ACC112 (cell line): ENCODE measurements around the gene PLCB4.
"Not testable (repeated sequence)": the region's sequence is repeated elsewhere in the genome, so short reads cannot be mapped to it uniquely, and the experiment has no call there.

Experiments
- H2AFZ ChIP-seq: fragments of 200-600 bp; sonication (generic); one replicate; pipeline ENCODE4 v1.6.0; 2017; ENCODE audit warnings: antibody characterized with exemption, low read length; ENCODE audit not compliant: unreplicated experiment
- H3K27ac ChIP-seq: fragments of 200-600 bp; sonication (generic); 2 replicates; pipeline ENCODE4 v1.5.1; 2014; ENCODE audit warnings: low read depth, mild to moderate bottlenecking, antibody characterized with exemption, low read length, moderate library complexity
- H3K27me3 ChIP-seq: fragments of 200-600 bp; sonication (generic); 2 replicates; pipeline ENCODE4 v1.6.1; 2014; ENCODE audit warnings: mild to moderate bottlenecking, antibody characterized with exemption, low read length, moderate library complexity, mixed read lengths; ENCODE audit not compliant: insufficient read depth
- H3K36me3 ChIP-seq: fragments of 200-600 bp; sonication (generic); 2 replicates; pipeline ENCODE4 v1.6.1; 2016; ENCODE audit warnings: mild to moderate bottlenecking, antibody characterized with exemption, low read length, moderate library complexity, mixed read lengths; ENCODE audit not compliant: insufficient read depth
- H3K4me1 ChIP-seq: fragments of 200-600 bp; sonication (generic); one replicate; pipeline ENCODE4 v1.6.1; 2016; ENCODE audit warnings: low read length, mixed read lengths; ENCODE audit not compliant: insufficient read depth, unreplicated experiment, control insufficient read depth
- H3K4me3 ChIP-seq: fragments of 200-600 bp; sonication (generic); 2 replicates; pipeline ENCODE4 v1.5.1; 2014; ENCODE audit warnings: mild to moderate bottlenecking, low read depth, low read length
- H3K79me2 ChIP-seq: fragments of 200-600 bp; sonication (generic); one replicate; pipeline ENCODE4 v1.6.0; 2016; ENCODE audit warnings: low read length; ENCODE audit not compliant: control insufficient read depth, unreplicated experiment, insufficient read depth

Gene PLCB4

DNA sequence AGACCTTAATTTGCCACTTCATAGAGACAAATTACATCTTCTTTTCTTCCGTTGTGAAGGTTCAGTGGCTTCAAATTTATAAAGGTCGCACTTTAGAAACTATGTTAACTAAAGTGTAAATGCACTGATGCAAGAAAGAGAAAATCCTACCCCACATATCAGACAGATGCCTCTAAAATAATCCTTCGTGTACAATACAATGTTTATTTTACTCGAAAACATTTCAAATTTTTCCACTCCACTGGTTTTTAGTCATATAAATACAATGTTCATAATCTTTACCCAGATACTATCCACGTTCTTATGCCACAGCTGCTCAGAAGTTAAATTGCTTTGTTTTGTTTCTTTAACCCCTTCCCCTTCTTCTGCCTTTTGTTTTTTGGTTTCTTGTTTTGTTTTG lies 305.2 kb downstream of the PLCB4 start:
- Histone ChIP-seq H2AFZ (no peak overlapping the region), H3K27me3 (no peaks in the 10 kb centered on the region), H3K27ac (no peak overlapping the region), H3K4me3 (no peak overlapping the region), H3K79me2 (no peaks in the 10 kb centered on the region), H3K36me3 (no peaks in the 10 kb centered on the region), H3K4me1 (no peaks in the 10 kb centered on the region)

DNA sequence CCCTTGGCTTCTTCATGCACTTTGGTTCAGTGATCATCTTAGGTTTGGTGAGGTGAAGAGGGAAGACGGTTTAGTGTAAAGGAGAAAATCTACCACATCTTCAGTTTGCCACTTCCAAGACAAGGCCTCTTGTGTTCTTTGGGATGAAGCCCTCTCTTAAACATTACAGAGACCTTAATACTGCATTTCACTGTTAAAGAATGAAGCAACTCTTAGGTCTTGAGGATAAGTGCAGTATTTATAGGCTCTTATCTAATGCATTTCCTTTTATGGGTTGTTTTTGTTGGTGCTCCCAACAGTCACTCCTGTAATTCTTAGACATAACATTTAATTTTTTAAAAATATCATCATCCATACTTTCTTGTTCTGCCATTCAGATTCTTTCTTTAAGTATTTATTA lies 305.6 kb downstream of the PLCB4 start:
- no peak overlapping the region for H3K27ac ChIP-seq

DNA sequence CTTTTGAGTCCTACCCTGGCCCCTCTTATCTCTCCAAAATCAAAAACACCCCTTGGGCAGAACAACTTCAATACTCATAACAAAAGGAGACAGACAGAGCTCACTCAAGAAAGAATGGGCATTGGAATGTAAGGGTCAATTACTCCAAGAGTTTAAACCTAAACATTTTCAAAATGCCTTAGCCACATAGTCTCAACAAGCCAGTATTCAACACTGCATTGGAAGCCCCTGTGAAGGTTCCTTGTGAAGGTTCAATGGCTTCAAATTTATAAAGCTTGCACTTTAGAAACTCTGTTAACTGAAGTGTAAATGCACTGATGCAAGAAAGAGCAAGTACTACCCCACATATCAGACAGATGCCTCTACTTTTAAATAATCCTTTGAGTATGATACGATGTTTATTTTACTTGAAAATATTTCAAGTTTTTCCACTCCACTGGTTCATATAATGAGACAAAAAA lies 306.4 kb downstream of the PLCB4 start:
- H3K4me3 ChIP-seq = no peak overlapping the region
- H3K79me2 ChIP-seq = no peaks in the 10 kb centered on the region
- no peak overlapping the region for H3K27ac ChIP-seq
- H3K27me3 ChIP-seq = no peaks in the 10 kb centered on the region
- H2AFZ ChIP-seq = no peak overlapping the region
- no peaks in the 10 kb centered on the region for H3K4me1 ChIP-seq
- H3K36me3 ChIP-seq = no peaks in the 10 kb centered on the region

More for the DNA sequence above, 305.6 kb downstream of the PLCB4 start:
- Histone ChIP-seq H3K27me3 (no peaks in the 10 kb centered on the region), H2AFZ (no peak overlapping the region), H3K4me1 (no peaks in the 10 kb centered on the region), H3K79me2 (no peaks in the 10 kb centered on the region), H3K4me3 (no peak overlapping the region), H3K36me3 (no peaks in the 10 kb centered on the region)

DNA sequence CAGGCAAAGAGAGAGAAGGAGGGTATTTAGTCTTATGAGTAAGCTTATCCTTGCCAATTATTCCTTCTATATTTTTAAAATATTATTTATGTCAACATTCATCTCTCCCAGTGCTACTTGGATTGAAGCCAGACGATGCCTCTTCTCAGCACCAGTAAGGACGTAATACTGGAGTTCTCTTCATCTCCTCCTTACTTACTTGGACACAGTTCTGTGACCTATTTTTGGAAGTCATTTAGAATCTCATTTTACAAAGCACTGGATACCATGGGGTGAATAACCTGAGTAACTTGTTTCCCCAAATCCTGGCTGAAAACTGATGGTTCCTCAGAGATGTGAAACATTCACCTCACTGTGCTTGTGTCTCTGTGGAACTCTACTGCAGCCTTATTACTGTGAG lies 308.1 kb downstream of the PLCB4 start:
- Histone ChIP-seq H2AFZ (no peak overlapping the region), H3K4me3 (no peak overlapping the region), H3K36me3 (no peaks in the 10 kb centered on the region), H3K27ac (no peak overlapping the region), H3K4me1 (no peaks in the 10 kb centered on the region), H3K79me2 (no peaks in the 10 kb centered on the region), H3K27me3 (no peaks in the 10 kb centered on the region)

GRCh38 chr20:9385345-9386310 lies 316.7 kb downstream of the PLCB4 start:
- not testable (repeated sequence) for H3K27ac ChIP-seq, H3K36me3 ChIP-seq, H3K79me2 ChIP-seq, H3K27me3 ChIP-seq, H3K4me1 ChIP-seq, H2AFZ ChIP-seq, H3K4me3 ChIP-seq

- H3K27ac ChIP-seq = no peak overlapping the region
- no peaks in the 10 kb centered on the region for H3K36me3 ChIP-seq
- H3K4me3 ChIP-seq = no peak overlapping the region
- no peaks in the 10 kb centered on the region for H3K4me1 ChIP-seq
- H2AFZ ChIP-seq = no peak overlapping the region
- H3K27me3 ChIP-seq = no peaks in the 10 kb centered on the region
- H3K79me2 ChIP-seq = no peaks in the 10 kb centered on the region
Observed at GRCh38 chr20:9388160-9388812, 319.4 kb downstream of the PLCB4 start.

DNA sequence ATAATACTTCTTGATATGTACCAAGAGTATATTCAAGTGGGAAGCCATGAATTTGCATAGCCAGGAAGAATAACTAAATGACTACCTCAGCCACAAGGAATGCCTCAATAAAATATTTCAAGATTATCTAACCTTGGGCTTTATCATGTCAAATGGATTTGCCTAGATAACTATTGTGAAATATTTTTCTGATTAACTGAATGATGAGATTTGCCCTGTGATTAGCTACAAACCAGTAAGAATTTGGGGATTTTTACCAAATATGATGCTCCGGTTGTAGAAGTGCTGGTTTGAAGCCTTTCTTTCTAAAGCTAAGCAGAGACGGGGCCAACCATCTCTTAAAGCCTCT lies 319.9 kb downstream of the PLCB4 start:
- H2AFZ ChIP-seq = no peak overlapping the region
- peaks cover 3% of the 10 kb centered on the region for H3K4me1 ChIP-seq
- no peaks in the 10 kb centered on the region for H3K27me3 ChIP-seq
- H3K4me3 ChIP-seq = no peak overlapping the region
- no peak overlapping the region for H3K27ac ChIP-seq
- H3K79me2 ChIP-seq = no peaks in the 10 kb centered on the region
- H3K36me3 ChIP-seq = no peaks in the 10 kb centered on the region

DNA sequence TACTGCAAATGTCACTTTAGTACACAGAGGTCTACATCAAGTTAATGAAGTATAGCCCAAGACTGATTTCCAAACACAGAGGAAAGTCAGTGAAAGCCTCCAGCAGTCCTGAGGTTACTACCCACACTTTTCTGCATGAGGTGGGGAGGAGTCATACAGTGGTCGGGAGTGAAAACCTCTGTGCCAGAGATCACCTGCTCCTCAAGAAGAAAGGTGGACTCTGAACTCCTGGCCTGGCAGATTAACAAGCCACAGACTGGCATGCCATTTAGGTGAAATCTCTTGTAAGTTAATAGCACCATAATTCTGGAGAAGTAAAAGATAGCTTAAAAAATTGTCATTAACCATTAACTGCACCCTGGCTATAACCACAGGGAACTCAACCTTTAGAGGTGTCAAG lies 320.5 kb downstream of the PLCB4 start:
- Histone ChIP-seq H3K4me3 (no peak overlapping the region), H3K27me3 (no peaks in the 10 kb centered on the region), H3K27ac (no peak overlapping the region), H3K36me3 (no peaks in the 10 kb centered on the region), H2AFZ (no peak overlapping the region), H3K79me2 (no peaks in the 10 kb centered on the region), H3K4me1 (peaks cover 3% of the 10 kb centered on the region)

GRCh38 chr20:9390441-9390840 lies 321.6 kb downstream of the PLCB4 start:
- Histone ChIP-seq H3K36me3 (no peaks in the 10 kb centered on the region), H3K27ac (no peak overlapping the region), H3K4me3 (no peak overlapping the region), H3K4me1 (peaks cover 3% of the 10 kb centered on the region), H3K79me2 (no peaks in the 10 kb centered on the region), H3K27me3 (no peaks in the 10 kb centered on the region), H2AFZ (no peak overlapping the region)

DNA sequence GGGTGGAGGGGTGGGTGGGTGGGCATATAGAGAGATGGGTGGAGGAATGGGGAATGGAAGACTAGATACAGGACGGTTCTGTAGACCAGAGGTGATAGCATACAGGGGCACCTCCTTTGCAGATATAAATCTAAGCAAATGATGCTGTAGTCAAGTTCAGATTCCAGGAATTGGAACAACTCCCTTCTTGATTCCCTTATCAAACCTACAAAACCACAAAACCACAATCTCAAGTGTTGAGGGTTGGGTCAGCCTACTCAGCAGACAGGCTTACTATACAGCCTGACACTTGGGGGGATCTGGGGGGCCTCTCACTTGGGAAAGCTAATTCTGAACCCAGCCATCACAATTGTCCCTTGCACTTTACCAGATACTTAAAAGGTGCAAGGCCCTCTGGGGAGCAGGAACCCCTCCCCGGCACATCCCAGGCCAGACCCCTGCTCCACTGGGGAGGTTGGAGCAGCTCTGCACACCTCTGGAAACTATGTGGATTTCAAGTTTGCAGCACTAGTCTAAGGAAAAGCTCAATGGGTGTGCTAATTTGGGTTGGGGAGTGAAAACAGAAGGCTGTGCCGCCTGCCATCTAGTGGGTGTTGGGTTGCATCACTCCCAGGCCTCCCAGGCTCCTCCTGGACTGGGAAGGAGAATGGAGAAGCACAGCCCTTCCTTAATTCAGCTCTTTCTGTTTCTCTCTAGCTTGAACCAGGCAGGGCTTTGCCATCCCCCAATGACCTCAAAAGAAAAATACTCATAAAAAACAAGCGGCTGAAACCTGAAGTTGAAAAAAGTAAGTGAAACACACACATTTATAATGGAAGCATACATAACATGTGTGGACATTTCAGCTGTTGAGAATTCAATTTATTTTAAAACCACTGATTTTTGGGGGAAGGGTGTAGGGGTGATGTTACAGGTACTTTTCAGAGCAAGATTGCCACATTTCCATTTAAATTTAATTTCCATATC lies 324.3 kb downstream of the PLCB4 start:
- H3K4me3 ChIP-seq = no peak overlapping the region
- no peaks in the 10 kb centered on the region for H3K79me2 ChIP-seq
- peaks cover 3% of the 10 kb centered on the region for H3K4me1 ChIP-seq
- no peaks in the 10 kb centered on the region for H3K27me3 ChIP-seq
- no peaks in the 10 kb centered on the region for H3K36me3 ChIP-seq
- no peak overlapping the region for H3K27ac ChIP-seq
- H2AFZ ChIP-seq = peak overlapping the region; percentile 96
